HG03095 (cell line): ENCODE results near the gene EPN2.
"Not testable (repeated sequence)": the region's sequence is repeated elsewhere in the genome, so short reads cannot be mapped to it uniquely, and the experiment has no call there.

Experiments
- ATAC-seq: cut with Tn5 transposase; IDR thresholded peaks from one replicate; pipeline ENCODE4 v1.9.1; 2021; ENCODE audit warnings: moderate library complexity; ENCODE audit not compliant: unreplicated experiment

EPN2 gene

GRCh38 chr17:19264681-19265080 lies 27.5 kb downstream of the EPN2 start:
- ATAC-seq, result no peak

- ATAC-seq, result no peak
These were observed 28.6 kb downstream of the EPN2 start for GRCh38 chr17:19265755-19266154.

GRCh38 chr17:19268611-19269010 lies 31.4 kb downstream of the EPN2 start:
- ATAC-seq, result no peak

- ATAC-seq, result no peak
These were observed 31.9 kb downstream of the EPN2 start for GRCh38 chr17:19269106-19269505.

GRCh38 chr17:19269641-19270040 lies 32.5 kb downstream of the EPN2 start:
- ATAC-seq, result no peak

GRCh38 chr17:19270347-19270703 lies 33.2 kb downstream of the EPN2 start:
- ATAC-seq, result no peak

- no peak for ATAC-seq
These were observed 33.8 kb downstream of the EPN2 start for GRCh38 chr17:19270704-19271611.

- no peak for ATAC-seq
These were observed 34.7 kb downstream of the EPN2 start for GRCh38 chr17:19271780-19272357.

GRCh38 chr17:19273731-19274130 lies 36.6 kb downstream of the EPN2 start:
- ATAC-seq, result no peak

- no peak for ATAC-seq
These were observed 37.7 kb downstream of the EPN2 start for GRCh38 chr17:19274893-19275292.

- ATAC-seq, result no peak
These were observed 38.4 kb downstream of the EPN2 start for GRCh38 chr17:19275457-19276127.

GRCh38 chr17:19278284-19278683 lies 41.1 kb downstream of the EPN2 start:
- not testable (repeated sequence) for ATAC-seq

- ATAC-seq, result no peak
These were observed 41.6 kb downstream of the EPN2 start for GRCh38 chr17:19278729-19279128.

- no peak for ATAC-seq
These were observed 44.0 kb downstream of the EPN2 start for GRCh38 chr17:19281161-19281560.

- no peak for ATAC-seq
These were observed 47.1 kb downstream of the EPN2 start for GRCh38 chr17:19284005-19284959.

- no peak for ATAC-seq
These were observed 48.2 kb downstream of the EPN2 start for GRCh38 chr17:19285213-19285900.

GRCh38 chr17:19286751-19287341 lies 49.7 kb downstream of the EPN2 start:
- ATAC-seq, result no peak

- no peak for ATAC-seq
These were observed 50.5 kb downstream of the EPN2 start for GRCh38 chr17:19287651-19288050.

- ATAC-seq, result no peak
These were observed 51.3 kb downstream of the EPN2 start for GRCh38 chr17:19288453-19288852.
